ENCODE data around the gene SUSD4.

The SUSD4 gene

GRCh38 chr1:223346311-223346710 lies 17.7 kb downstream of the SUSD4 start:
- no peaks in the 10 kb centered on the region for H3K27me3 ChIP-seq
- H3K36me3 ChIP-seq: no peaks in the 10 kb centered on the region
- H3K4me1 ChIP-seq: no peaks in the 10 kb centered on the region
- no peak overlapping the region for H3K4me3 ChIP-seq
- H3K27ac ChIP-seq: no peak overlapping the region
- no peak for DNase-seq
- intact Hi-C loops (cut with DNase I; ENCODE audit: low total_unique reads): no loop called here
- no peak for TF ChIP-seq CTCF (IDR thresholded peaks at IDR 0.05)
- H3K9me3 ChIP-seq: no peaks in the 10 kb centered on the region

- Histone ChIP-seq H3K27ac (no peak overlapping the region), H3K36me3 (no peaks in the 10 kb centered on the region), H3K4me3 (no peak overlapping the region), H3K9me3 (no peaks in the 10 kb centered on the region), H3K27me3 (no peaks in the 10 kb centered on the region), H3K4me1 (no peaks in the 10 kb centered on the region)
- TF ChIP-seq CTCF (IDR thresholded peaks at IDR 0.05): no peak
- no peak for DNase-seq
- intact Hi-C loops (cut with DNase I; ENCODE audit: low total_unique reads): no loop called here
Measured at GRCh38 chr1:223345720-223346119, 18.3 kb downstream of the SUSD4 start.

GRCh38 chr1:223344491-223344890 lies 19.5 kb downstream of the SUSD4 start:
- Histone ChIP-seq H3K4me3 (no peak overlapping the region), H3K4me1 (no peaks in the 10 kb centered on the region), H3K36me3 (no peaks in the 10 kb centered on the region), H3K27ac (no peak overlapping the region), H3K27me3 (no peaks in the 10 kb centered on the region), H3K9me3 (no peaks in the 10 kb centered on the region)
- DNase-seq: no peak
- no peak for TF ChIP-seq CTCF (IDR thresholded peaks at IDR 0.05)
- intact Hi-C loops (cut with DNase I; ENCODE audit: low total_unique reads): no loop called here

- Histone ChIP-seq H3K4me3 (no peak overlapping the region), H3K4me1 (no peaks in the 10 kb centered on the region), H3K9me3 (no peaks in the 10 kb centered on the region), H3K27me3 (no peaks in the 10 kb centered on the region), H3K36me3 (no peaks in the 10 kb centered on the region), H3K27ac (no peak overlapping the region)
- no peak for TF ChIP-seq CTCF (IDR thresholded peaks at IDR 0.05)
- no peak for DNase-seq
- intact Hi-C loops (cut with DNase I; ENCODE audit: low total_unique reads): no loop called here
Measured at GRCh38 chr1:223343692-223344091, 20.3 kb downstream of the SUSD4 start.

- DNase-seq: no peak
- H3K36me3 ChIP-seq: no peaks in the 10 kb centered on the region
- no peak overlapping the region for H3K4me3 ChIP-seq
- no peak for TF ChIP-seq CTCF (IDR thresholded peaks at IDR 0.05)
- no peak overlapping the region for H3K27ac ChIP-seq
- intact Hi-C loops (cut with DNase I; ENCODE audit: low total_unique reads): no loop called here
- H3K4me1 ChIP-seq: no peaks in the 10 kb centered on the region
- no peaks in the 10 kb centered on the region for H3K9me3 ChIP-seq
- H3K27me3 ChIP-seq: no peaks in the 10 kb centered on the region
Measured at GRCh38 chr1:223341121-223341520, 22.9 kb downstream of the SUSD4 start.

GRCh38 chr1:223340637-223341036 lies 23.3 kb downstream of the SUSD4 start:
- H3K4me3 ChIP-seq: no peak overlapping the region
- TF ChIP-seq CTCF (IDR thresholded peaks at IDR 0.05): no peak
- no peaks in the 10 kb centered on the region for H3K36me3 ChIP-seq
- no peaks in the 10 kb centered on the region for H3K4me1 ChIP-seq
- DNase-seq: no peak
- no peaks in the 10 kb centered on the region for H3K27me3 ChIP-seq
- intact Hi-C loops (cut with DNase I; ENCODE audit: low total_unique reads): no loop called here
- H3K9me3 ChIP-seq: no peaks in the 10 kb centered on the region
- no peak overlapping the region for H3K27ac ChIP-seq
